GM19463 (cell line): Measurements from ENCODE around the gene CABCOCO1.
"Not testable (repeated sequence)": the region's sequence is repeated elsewhere in the genome, so short reads cannot be mapped to it uniquely, and the experiment has no call there.

ENCODE experiments used
- ATAC-seq: cut with Tn5 transposase; IDR thresholded peaks from one replicate; pipeline ENCODE4 v1.9.1; 2021; ENCODE audit warnings: mild to moderate bottlenecking, moderate library complexity; ENCODE audit not compliant: unreplicated experiment

Gene CABCOCO1

DNA sequence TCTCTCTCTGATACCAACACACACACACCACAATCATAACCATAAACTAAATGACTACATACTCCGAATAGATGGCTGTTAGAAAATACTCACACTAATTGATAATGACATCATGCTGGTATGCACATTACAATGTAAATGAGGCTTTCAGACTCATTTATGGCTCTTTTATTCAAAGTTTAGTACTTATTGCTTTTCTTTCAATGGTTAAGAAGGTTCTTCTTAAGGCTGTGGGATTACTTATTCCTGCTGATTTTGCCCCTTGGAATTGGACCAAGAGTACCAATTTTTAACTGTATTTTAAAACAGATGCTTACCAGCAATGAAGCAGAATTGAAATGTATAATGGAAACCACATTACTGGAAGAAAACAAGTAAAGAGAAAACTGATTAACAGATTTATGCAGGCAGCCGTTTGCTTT, 20.6 kb upstream of the CABCOCO1 start:
- no peak for ATAC-seq

DNA sequence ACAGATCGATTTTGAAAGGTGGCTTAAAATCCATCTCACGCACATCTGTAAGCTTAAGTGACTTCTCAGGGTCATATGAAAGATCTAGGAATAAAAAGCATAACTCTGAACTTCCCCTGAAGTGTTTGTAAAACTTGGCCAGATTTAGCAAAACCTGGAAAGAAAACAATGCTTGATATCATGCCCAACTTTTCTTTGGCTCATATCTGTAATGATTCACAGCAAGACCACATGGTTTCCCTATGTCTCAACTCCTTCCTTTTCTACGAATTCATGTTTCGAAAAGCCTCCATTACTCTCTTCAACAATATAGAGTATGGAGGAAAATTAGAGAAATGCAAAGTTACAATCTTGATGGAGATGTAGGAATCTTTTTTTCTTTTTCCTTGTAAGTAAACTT, 20.1 kb upstream of the CABCOCO1 start:
- no peak for ATAC-seq

DNA sequence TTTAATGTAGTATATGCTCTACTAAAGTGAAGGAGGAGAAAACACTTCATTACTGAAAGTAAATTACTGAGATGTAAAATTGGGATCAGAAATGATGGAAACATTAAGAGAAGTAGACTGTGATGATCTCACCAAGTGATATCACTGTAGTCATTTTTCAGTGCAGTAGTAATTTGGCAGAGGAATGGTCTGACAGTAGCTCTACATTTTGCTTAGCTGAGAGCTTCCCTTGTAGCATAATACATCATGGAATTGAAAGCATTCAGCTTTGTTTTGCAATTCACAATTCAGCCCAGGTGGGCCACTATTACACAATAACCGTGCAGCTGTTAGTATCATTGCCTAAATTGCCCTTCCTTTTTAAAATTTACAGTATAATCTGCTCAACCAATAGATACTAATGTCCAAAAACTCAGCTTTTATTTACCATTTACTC, 19.4 kb upstream of the CABCOCO1 start:
- no peak for ATAC-seq

DNA sequence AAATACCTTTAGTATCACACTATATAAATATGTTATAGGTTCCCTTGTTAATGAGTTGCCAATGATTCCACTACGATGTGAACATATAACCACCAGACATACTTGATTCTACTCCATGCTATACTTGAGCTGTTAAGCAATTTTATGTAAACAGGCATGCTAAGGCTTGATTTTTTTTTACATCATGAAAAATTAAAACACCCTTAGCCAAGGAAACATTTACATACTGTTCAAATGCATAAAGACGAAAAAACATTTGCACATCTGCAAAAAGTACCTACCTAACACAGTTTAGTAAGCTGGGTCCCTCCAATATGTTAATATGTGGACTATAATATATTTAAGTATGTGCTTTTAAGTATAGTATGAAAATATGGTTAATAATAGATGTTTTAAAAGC, 9.0 kb upstream of the CABCOCO1 start:
- no peak for ATAC-seq

DNA sequence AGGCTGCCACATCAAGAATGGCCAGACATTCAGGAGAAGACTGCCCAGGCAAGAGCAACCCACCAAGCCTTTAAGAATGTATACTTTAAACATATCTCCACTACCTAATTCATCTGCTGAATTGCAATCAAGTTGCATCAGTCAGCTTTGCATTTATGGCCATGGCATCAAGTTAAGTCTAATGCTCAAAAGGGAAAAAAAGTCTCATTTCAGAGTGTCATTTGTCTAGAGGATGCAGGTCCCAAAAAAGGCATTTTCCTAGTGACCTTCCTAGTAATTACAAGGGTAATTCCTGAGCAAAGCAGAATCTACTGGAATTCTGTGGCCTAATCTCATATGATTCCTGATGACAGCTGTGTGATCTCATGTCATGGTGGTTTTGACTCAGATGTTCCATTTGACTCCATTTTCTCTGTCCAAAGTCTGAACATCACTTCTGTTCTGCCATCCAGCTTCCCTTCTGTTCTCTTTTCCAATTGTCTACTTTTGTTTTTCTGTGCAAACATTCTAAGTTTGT, 7.3 kb upstream of the CABCOCO1 start:
- ATAC-seq, result no peak

DNA sequence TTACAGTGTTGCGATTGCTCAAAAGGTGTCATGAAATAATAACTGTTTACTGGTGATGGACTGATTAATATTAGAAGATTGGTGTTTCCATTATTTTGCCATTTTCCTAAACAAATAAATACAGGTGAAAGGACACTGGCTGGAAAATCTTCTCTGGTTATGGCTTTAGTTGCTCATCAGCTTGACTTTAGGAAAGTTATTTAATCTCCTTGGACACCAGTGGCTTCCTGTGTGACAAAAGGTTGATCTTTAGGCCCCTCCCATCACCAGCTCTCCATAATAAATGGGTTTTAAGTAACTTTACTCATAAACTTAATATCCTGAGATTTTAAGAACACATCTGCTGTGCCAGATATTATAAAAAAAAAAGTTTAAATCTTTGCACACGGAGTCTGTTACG, 737 bp downstream of the CABCOCO1 start:
- no peak for ATAC-seq

DNA sequence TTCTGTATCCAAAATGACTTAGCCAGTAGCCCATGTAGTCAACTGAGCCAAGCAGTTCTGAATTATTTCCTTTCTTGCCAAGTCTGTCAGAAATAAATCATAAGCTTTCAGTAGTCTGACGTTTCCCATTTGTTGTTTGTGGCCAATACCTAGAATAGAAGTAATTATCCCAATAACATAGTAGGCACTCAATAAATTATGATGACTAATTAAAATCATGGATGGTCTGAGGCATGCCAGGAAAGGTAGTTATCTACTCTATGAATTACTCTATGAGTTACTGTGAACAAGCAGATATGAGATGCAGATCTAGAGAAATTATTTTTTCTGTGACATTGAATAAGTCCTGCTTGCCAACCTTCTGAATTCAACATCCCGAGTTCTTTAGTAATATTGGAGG, 2.3 kb downstream of the CABCOCO1 start:
- ATAC-seq, result no peak

DNA sequence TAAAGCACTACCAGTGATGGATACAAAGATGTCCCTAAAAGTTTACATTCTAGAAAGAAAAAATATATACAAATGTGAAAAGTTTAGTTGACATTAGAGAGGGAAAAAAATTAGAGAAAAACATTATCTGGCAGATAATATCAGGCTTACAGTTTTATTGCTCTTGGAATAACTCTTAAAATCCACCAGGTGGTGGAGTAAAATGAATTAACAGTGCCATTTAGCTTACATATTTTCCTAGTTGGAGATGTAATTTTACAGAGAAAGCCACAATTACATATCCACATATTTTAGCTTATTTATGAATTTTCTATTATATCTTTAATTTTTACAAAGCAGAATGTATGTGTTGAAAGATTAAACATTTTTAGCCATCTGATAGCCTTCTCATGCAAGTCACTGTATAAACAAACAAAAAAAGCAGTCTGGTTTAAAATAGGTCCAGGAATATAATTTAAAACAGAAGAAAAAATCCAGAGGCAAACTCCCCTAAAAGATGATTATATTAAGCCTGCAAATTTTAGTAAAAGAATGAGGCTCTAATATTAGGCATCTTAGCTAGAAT, 6.5 kb downstream of the CABCOCO1 start:
- no peak for ATAC-seq

DNA sequence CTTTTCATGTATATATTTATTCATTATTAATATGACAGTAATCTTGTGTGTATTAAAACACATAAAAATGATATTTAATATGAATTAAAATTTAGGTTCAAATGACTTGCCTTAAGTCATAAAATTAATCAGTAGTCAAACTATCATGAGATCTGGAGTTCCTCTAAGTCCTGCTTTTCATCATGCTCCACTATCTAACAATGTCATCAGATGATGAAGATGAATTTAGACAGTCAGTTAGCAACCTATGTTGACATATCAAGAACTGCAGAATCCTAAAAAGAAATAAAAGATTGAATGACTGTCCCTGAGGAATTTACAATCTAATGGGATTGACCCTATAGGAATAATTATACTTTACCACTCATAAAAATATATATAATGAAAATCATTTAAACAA, 7.1 kb downstream of the CABCOCO1 start:
- no peak for ATAC-seq

DNA sequence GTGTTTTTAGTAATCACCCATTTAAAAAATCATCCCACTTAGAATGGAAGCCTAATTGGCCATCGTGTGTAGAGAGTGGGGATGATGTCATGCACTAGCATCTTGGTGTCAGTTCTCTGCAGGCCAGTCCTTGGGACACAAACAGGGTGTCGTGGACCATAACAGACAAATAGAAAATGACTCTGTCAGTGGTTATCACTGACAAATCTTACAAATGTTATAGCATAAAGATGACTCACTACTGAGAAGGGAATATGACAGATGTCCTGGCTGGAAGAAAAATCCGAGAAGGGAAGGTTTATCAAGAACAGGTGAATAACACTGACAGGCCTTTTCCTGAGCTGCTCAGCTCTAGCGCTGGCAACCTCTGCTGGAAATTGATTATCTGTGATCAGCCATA, 10.6 kb downstream of the CABCOCO1 start:
- no peak for ATAC-seq

DNA sequence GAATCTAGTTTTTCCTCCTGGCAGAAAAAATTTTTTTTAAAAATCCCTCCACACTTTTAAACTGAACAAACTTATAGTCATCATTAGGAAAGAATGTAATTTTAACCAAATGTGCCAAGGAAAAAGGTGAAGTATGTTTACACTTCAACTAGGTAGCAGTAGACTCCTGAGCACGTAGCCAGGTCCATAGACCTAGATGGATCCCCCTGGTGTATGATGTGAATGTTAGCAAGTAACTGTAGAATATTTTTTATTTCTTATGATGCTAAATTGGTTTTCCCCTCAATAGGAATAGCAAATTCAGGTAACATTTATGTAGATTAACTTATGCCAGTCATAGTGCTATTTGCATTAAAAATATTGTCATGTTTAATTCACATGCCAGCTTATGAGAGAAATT, 19.6 kb downstream of the CABCOCO1 start:
- ATAC-seq, result no peak

DNA sequence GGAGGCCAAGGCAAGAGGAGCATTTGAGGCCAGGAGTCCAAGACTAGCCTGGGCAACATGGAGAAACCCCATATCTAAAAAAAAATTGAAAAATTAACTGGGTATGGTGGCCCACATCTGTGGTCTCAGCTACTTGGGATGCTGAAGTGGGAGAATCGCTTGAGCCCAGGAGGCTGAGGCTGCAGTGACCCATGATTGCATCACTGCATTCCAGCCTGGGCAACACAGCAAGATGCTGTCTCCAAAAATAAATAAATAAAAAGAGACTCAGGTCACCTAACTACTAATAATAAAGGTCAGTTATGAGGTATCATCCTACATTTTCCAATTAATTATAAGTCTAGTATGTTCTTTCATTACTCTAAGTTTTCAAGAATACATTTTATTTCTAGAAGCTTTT, 20.6 kb downstream of the CABCOCO1 start:
- ATAC-seq, result no peak

DNA sequence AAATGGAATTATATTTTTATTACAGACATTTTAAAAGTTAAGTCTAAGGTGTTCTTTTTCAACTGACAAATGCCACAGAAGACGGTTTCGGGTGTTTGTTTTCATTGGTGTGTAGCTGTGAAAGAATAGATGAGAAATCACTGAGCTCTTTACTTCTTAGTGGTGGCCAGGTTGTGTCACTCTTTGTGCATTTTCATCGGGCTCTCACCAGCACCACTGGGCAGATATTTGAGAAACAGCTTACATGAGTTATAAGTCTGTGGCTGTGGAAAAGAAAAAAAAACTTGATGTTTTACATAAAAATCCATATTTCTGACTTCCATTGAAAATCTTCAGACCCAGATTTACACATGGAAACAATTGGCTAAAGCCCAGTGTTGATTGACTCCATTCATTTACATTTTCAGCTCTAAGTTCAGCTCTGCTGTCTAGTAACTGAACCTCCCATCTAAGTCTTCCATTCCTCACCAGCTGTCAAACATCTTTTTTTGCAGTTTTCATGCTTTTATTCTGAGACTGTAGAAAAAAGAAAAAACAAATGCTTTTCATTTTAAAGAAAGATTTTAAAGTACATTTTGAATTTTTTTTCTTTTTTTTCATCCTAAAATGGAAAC, 22.3 kb downstream of the CABCOCO1 start:
- ATAC-seq, result no peak

DNA sequence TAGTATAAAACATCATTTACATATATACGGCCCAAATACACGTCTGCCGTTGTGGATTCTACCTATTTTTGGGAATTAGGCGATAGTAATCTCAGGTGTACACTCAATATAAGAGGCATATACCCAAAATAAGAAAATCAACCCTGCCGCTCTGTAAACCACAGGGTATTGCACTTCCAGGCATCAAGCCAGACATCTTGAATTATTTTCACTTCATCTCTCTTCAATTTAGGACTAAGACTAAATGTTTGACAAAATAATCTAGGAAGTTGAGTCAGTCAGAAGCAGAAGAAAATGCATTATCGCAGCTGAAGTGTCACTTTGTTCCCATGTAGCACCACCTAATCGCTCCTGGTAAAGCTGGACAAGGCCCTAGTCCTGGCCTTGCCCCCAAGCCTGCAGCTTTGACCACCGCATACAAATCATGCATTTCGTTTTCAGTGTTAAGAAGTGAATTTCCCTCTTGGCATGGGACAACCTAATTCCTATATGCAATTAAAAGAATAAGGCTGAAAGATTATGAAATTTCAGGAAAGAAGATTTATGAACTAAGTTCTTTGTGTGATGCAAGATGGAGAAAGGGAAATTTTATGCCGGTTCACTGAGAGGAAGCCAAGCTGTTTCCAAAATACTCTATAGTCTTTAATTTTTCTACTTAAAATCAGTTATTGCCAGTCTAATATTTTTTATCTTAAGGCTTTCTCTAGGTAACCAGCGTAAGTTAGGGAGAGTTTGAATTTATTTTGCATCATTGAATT, 26.0 kb downstream of the CABCOCO1 start:
- ATAC-seq, result no peak

DNA sequence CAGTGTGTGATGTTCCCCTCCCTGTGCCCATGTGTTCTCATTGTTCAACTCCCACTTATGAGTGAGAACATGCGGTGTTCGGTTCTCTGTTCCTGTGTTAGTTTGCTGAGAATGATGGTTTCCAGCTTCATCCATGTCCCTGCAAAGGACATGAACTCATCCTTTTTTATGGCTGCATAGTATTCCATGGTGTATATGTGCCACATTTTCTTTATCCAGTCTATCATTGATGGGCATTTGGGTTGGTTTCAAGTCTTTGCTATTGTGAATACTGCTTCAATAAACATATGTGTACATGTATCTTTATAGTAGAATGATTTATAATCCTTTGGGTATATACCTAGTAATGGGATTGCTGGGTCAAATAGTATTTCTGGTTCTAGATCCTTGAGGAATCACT, 28.9 kb downstream of the CABCOCO1 start:
- not testable (repeated sequence) for ATAC-seq

DNA sequence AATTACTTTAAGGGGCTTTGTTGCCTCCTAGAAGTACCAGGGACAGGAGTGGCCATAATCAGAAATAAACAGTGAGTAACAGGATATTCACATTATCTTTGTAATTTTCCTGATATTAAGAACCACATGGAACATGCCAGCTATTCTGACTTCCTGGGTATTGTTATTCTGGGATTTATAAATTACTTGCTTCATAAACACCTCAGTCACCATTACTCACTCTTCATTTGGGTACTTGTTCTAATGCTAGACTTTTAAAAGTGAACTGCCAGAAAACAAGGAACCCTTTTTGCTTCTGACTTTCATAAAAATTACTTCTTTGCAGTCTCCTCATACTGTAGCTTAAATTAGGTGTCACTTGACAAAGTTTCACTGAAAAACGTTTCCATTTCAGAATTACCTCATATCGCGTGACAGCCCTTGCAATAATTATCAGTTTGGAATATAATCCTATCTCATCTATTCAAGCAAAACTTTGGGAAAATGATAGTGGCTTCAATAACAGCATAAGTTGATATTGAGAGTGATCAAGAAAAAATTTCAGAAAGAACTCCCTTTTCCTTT, 29.8 kb downstream of the CABCOCO1 start:
- ATAC-seq, result no peak

DNA sequence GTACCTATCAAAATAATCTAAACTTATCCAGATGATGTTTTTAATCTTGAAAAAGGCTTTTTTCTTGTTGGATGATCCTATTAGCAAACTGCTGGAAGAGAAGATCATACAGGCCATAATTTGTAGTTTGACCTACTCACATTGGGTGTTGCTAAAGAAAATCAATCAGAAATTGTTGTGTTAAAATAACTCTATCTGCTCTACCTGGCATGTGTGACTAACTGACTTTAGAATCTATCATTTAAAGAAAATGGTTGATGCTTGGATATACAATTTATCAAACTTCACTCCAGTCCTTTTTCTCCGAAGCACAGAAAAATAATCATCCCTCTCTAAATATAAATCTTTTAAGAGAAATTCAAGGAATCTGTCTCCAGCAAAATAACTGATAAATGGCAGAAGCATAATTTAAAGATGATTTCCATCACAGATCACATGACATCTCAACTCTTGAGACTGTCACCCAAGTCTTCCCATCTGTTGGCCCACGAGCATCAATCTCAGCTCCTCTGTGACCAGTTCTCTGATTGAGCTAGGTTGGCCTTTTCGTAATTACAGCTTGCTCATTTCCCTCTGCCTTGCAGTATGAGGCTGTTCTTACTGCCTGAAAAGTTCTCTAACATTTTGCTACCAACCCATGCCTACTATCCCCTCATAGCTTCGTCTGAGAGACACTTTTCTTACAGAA, 36.4 kb downstream of the CABCOCO1 start:
- ATAC-seq, result no peak

DNA sequence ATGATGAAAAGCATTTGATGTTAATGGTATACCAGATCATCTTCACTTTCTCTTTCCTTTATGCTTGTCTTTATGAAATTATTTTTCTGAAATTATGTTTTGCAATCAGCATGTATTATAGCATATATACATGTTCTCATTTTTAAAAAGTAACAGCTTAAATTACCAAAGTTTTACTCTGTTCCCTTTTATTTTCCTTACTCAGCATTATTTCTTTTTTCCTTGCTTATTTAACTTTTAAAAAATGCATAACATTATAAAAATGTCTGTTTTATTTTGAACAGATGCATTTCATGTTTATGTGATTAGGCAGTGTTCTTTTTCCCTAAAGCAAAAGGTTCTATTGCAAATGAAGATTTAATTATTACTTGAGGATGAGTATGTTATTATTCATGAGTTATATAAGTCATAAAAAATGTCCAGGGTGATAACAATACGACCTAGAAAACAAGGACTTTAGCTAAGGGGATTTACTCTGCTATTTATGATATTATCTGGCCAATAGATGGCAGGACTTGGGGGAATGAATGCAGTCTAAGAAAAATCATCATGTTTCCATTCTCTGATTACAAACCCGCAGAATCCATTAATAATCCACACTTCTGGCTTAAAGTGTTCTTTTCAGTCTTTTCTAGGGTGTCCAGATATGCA, 38.5 kb downstream of the CABCOCO1 start:
- ATAC-seq, result no peak

DNA sequence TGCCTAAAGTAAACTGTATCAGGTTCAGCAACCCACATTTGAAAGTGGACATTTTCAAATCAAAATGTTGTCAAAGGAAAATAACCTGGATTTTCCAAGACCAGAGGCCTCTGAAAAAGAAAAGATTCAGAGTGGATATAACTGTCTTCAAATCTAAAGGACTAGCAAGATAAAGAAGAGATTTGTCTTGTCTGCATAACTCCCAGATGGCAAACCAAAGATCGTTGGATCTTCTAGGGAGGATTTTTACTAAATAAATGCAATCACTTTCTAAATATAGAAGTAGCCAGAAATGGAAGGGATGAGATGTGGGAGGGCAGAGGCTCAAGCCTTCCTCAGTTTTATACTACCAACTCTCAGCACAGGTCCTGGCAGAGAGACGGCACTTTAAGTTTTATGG, 39.0 kb downstream of the CABCOCO1 start:
- no peak for ATAC-seq

DNA sequence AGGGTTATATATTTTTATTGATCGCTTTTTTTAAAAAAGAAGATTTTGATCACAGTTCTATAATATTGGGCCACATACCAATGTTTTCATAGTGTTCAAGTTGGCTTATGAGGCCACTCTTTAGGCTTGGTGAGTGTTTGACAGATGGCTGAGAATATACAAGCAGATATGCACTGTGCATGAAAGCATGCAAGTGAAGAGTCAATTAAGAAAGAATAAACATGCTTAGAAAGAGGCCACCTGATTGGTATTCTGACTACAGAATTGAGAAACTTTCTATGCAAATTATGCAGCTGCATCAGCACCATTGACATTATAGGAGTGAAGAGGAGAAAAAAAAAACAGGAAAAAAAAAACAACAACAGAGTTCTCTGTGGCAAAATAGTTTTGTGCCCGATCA, 39.9 kb downstream of the CABCOCO1 start:
- no peak for ATAC-seq
